Neuronal stem cell (in vitro differentiated cells): ENCODE data around the gene PPP1R8. TPM values are rescaled to one million over a fixed set of nuclear protein-coding genes. Genes with fewer than 3 reads are reported as not detected.

Source experiments
- small RNA-seq: library from polyadenylated mRNA; stranded (forward); fragments of <200 nt; extraction: miRNeasy Mini kit (QIAGEN cat#:217004); gene quantifications from one replicate; pipeline ENCODE3, GENCODE V24; 2013; ENCODE audit not compliant: insufficient read depth

Gene PPP1R8

Small RNA genes within 50 kb of the gene (small RNA-seq; reads per million reads assigned to genes)
- not detected for gene RNU6-1245P
- 78.8 reads per million, percentile 95 among the genes with 10 or more reads in this experiment for gene SCARNA1
